ENCODE measurements around the gene RGMA. TPM values are rescaled to one million over a fixed set of nuclear protein-coding genes. Genes with fewer than 3 reads are reported as not detected.

RGMA gene
- total and polyA plus RNA-seq, 2 experiments from 2014 or later = 2.5 to 2.7 TPM

DNA sequence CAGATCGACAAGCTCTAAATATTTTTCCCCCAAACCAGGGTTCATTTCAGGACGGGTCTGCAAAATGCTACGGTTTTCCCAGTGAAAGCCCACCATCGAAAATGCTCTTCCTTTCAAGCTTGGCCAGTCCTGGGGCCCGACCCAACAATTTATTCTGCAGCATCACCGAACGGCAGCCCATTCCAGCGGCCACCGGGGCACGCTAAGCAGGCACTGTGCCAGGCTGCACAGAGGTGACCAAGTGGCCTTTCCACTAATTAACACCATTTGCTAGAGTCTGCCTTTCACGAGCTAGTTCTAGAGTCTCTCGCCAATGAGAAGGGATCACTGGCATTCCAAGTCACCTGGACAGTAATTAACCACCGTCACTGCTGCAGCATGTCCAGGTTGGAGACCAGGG, 14.4 kb downstream of the RGMA start:
- H2AFZ ChIP-seq = no peak overlapping the region
- H3K4me3 ChIP-seq = no peak overlapping the region
- H3K9me2 ChIP-seq (replicated peaks; ENCODE audit: insufficient read depth) = no peaks in the 10 kb centered on the region
- H3K9me3 ChIP-seq (ENCODE audit: low read depth) = no peaks in the 10 kb centered on the region
- TF ChIP-seq CTCF (IDR thresholded peaks at IDR 0.05; ENCODE audit: poor library complexity) = no peak
- no peak for TF ChIP-seq EZH2 (IDR thresholded peaks at IDR 0.05; ENCODE audit: borderline replicate concordance)
- TF ChIP-seq EZH2phosphoT487 (IDR thresholded peaks at IDR 0.05; ENCODE audit: low read depth, severe bottlenecking, unreplicated experiment) = no peak
- no peaks in the 10 kb centered on the region for H3K36me3 ChIP-seq (replicated peaks; ENCODE audit: insufficient read depth, low read depth)
- no peak overlapping the region for H3K27ac ChIP-seq
- H3K4me2 ChIP-seq = no peak overlapping the region
- H3K4me1 ChIP-seq (ENCODE audit: insufficient read depth) = no peaks in the 10 kb centered on the region
- peaks cover 5% of the 10 kb centered on the region for H3K79me2 ChIP-seq
- 90% methylated on average over 13 of the region's 13 CpGs for WGBS (ENCODE audit: low lambda C conversion rate, missing lambda C conversion rate)
- H4K20me1 ChIP-seq (ENCODE audit: insufficient read depth, poor library complexity, severe bottlenecking) = no peaks in the 10 kb centered on the region
- H3K27me3 ChIP-seq = peaks cover 21% of the 10 kb centered on the region
- no peak for DNase-seq (ENCODE audit: low spot score)

GRCh38 chr15:93073465-93073952, 15.5 kb downstream of the RGMA start:
- WGBS (ENCODE audit: low lambda C conversion rate, missing lambda C conversion rate) = 57% methylated on average over 28 of the region's 30 CpGs
- peak overlapping the region; percentile 74 for H3K4me3 ChIP-seq
- no peak for DNase-seq (ENCODE audit: low spot score)

DNA sequence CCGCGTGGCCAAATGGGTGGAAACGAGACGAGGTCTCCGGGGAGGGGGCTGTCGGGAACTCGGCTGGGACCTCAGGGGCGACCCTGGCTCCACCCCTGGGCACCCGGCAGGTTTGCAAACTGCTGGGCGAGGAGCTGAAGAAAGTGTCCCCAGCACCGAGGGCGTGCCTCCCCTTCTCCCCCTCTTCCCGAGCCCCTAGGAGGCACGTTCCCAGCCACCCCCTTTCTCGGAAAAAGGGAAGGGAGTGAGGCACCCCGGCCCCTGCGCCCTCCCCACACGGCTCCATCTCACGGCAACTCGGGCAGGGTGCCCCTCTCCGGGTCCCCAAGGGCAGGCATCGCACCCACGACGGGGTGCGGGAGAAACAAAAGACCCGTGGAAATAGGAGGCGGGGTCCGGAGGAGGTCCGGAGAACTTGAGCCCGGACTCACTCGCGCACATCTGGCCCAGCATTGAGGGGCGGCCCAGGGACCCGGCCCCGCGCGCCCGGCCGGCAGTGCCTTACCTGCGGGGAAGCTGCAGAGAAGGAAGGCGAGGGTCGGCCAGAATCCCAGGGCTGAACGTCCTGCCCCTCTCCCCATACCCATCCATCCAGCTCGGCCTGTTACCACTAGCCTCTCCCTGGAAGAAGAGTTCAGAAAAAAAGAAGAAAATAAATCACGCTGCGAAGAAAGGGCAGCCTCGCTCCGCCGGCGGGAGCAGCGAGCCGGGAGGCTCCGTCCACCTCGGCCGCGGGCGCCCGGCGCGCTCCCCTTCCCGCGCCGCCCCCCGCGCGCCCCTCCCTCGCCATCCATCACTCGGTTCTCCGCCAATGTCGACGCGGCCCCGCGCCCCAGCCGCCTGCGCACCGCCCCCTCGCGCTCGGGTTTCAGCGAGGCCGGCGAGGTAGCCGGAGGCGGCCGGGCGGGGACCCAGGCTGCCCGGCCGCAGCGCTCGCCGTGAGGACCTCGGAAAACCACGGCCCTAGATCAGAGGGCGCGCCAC, 16.3 kb downstream of the RGMA start:
- H3K9me3 ChIP-seq (ENCODE audit: low read depth) = no peaks in the 10 kb centered on the region
- TF ChIP-seq CTCF (IDR thresholded peaks at IDR 0.05; ENCODE audit: poor library complexity) (no peak), EZH2 (IDR thresholded peaks at IDR 0.05; ENCODE audit: borderline replicate concordance) (no peak), EZH2phosphoT487 (IDR thresholded peaks at IDR 0.05; ENCODE audit: low read depth, severe bottlenecking, unreplicated experiment) (no peak)
- no peaks in the 10 kb centered on the region for H3K36me3 ChIP-seq (replicated peaks; ENCODE audit: insufficient read depth, low read depth)
- peak overlapping the region; percentile 73 for H2AFZ ChIP-seq
- peaks cover 21% of the 10 kb centered on the region for H3K27me3 ChIP-seq
- H3K4me1 ChIP-seq (ENCODE audit: insufficient read depth) = no peaks in the 10 kb centered on the region
- H4K20me1 ChIP-seq (ENCODE audit: insufficient read depth, poor library complexity, severe bottlenecking) = no peaks in the 10 kb centered on the region
- 1% methylated on average over 78 of the region's 96 CpGs for WGBS (ENCODE audit: low lambda C conversion rate, missing lambda C conversion rate)
- peaks cover 5% of the 10 kb centered on the region for H3K79me2 ChIP-seq
- peak overlapping the region; percentile 95 for H3K4me2 ChIP-seq
- DNase-seq (ENCODE audit: low spot score) = peak; percentile 90
- H3K9me2 ChIP-seq (replicated peaks; ENCODE audit: insufficient read depth) = no peaks in the 10 kb centered on the region
- peak overlapping the region; percentile 74 for H3K4me3 ChIP-seq
- H3K27ac ChIP-seq = peak overlapping the region; percentile 75

More at GRCh38 chr15:93073465-93073952, 15.5 kb downstream of the RGMA start:
- no peaks in the 10 kb centered on the region for H3K36me3 ChIP-seq (replicated peaks; ENCODE audit: insufficient read depth, low read depth)
- H3K9me3 ChIP-seq (ENCODE audit: low read depth) = no peaks in the 10 kb centered on the region
- H3K27me3 ChIP-seq = peaks cover 21% of the 10 kb centered on the region
- no peaks in the 10 kb centered on the region for H4K20me1 ChIP-seq (ENCODE audit: insufficient read depth, poor library complexity, severe bottlenecking)
- H3K4me2 ChIP-seq = peak overlapping the region; percentile 95
- peak overlapping the region; percentile 61 for H2AFZ ChIP-seq
- H3K27ac ChIP-seq = no peak overlapping the region
- TF ChIP-seq EZH2phosphoT487 (IDR thresholded peaks at IDR 0.05; ENCODE audit: low read depth, severe bottlenecking, unreplicated experiment) (no peak), EZH2 (IDR thresholded peaks at IDR 0.05; ENCODE audit: borderline replicate concordance) (no peak), CTCF (IDR thresholded peaks at IDR 0.05; ENCODE audit: poor library complexity) (no peak)
- H3K9me2 ChIP-seq (replicated peaks; ENCODE audit: insufficient read depth) = no peaks in the 10 kb centered on the region
- peaks cover 5% of the 10 kb centered on the region for H3K79me2 ChIP-seq
- H3K4me1 ChIP-seq (ENCODE audit: insufficient read depth) = no peaks in the 10 kb centered on the region
